ENCODE data around the gene RGS8.

The RGS8 gene

GRCh38 chr1:182668521-182669054 is 15.8 kb downstream of the RGS8 start:
- no peak for DNase-seq (ENCODE audit: low spot score)
- TF ChIP-seq, protein P1, sequence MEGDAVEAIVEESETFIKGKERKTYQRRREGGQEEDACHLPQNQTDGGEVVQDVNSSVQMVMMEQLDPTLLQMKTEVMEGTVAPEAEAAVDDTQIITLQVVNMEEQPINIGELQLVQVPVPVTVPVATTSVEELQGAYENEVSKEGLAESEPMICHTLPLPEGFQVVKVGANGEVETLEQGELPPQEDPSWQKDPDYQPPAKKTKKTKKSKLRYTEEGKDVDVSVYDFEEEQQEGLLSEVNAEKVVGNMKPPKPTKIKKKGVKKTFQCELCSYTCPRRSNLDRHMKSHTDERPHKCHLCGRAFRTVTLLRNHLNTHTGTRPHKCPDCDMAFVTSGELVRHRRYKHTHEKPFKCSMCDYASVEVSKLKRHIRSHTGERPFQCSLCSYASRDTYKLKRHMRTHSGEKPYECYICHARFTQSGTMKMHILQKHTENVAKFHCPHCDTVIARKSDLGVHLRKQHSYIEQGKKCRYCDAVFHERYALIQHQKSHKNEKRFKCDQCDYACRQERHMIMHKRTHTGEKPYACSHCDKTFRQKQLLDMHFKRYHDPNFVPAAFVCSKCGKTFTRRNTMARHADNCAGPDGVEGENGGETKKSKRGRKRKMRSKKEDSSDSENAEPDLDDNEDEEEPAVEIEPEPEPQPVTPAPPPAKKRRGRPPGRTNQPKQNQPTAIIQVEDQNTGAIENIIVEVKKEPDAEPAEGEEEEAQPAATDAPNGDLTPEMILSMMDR (IDR thresholded peaks at IDR 0.05; ENCODE audit: borderline replicate concordance, control extremely low read depth, extremely low read depth, insufficient read depth, missing control alignments): no peak
- in situ Hi-C loops (cut with MboI; ENCODE audit: low sequenced_read_pairs, unreplicated experiment): no loop called here

- in situ Hi-C loops (cut with MboI; ENCODE audit: low sequenced_read_pairs, unreplicated experiment): no loop called here
- TF ChIP-seq, protein P1 (IDR thresholded peaks at IDR 0.05; ENCODE audit: borderline replicate concordance, control extremely low read depth, extremely low read depth, insufficient read depth, missing control alignments): no peak
- DNase-seq (ENCODE audit: low spot score): no peak
Measured at GRCh38 chr1:182667848-182668505, 16.4 kb downstream of the RGS8 start.

DNA sequence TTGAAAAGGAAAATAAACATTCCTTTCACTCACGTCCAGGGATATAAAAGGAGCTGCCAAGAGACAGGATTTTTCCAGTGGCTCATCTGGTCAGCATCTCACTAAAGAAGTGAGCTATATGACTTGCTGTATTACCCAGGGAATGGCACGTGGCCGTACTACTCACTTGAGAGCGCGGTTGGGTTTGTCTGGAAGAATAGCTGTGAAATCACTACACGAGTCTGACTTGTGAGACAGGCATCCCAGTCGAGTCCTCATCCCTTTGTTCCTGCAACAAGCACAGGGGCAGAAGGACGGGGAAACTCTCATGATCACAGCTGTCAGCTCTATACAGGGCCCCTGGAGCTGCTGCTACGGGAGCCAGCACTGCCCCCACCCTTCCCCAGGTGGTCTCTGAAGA is 17.7 kb downstream of the RGS8 start:
- in situ Hi-C loops (cut with MboI; ENCODE audit: low sequenced_read_pairs, unreplicated experiment): no loop called here
- DNase-seq (ENCODE audit: low spot score): no peak
- TF ChIP-seq, protein P1 (IDR thresholded peaks at IDR 0.05; ENCODE audit: borderline replicate concordance, control extremely low read depth, extremely low read depth, insufficient read depth, missing control alignments): no peak

GRCh38 chr1:182664296-182664695 is 20.1 kb downstream of the RGS8 start:
- TF ChIP-seq, protein P1 (IDR thresholded peaks at IDR 0.05; ENCODE audit: borderline replicate concordance, control extremely low read depth, extremely low read depth, insufficient read depth, missing control alignments): no peak
- in situ Hi-C loops (cut with MboI; ENCODE audit: low sequenced_read_pairs, unreplicated experiment): no loop called here
- no peak for DNase-seq (ENCODE audit: low spot score)

DNA sequence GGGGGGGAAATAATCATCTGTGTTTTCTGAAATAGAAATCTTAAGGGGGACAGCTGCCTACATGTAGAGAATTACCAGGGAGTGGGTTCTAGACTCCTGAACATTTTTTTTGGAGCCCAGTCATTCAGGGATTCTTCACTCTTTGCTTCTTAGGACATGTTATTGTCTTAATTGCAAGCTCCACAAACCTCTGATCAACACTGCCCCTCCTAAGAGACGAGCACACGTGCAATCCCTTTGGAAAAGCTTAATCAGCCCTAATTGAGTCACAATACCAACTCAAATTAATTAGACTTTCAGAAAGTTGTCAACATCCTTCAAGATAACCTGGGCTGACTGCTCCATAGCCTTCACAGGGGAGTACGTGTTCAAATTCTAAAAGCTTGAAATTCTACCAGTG is 21.4 kb downstream of the RGS8 start:
- in situ Hi-C loops (cut with MboI; ENCODE audit: low sequenced_read_pairs, unreplicated experiment): no loop called here
- no peak for DNase-seq (ENCODE audit: low spot score)
- TF ChIP-seq, protein P1 (IDR thresholded peaks at IDR 0.05; ENCODE audit: borderline replicate concordance, control extremely low read depth, extremely low read depth, insufficient read depth, missing control alignments): no peak

DNA sequence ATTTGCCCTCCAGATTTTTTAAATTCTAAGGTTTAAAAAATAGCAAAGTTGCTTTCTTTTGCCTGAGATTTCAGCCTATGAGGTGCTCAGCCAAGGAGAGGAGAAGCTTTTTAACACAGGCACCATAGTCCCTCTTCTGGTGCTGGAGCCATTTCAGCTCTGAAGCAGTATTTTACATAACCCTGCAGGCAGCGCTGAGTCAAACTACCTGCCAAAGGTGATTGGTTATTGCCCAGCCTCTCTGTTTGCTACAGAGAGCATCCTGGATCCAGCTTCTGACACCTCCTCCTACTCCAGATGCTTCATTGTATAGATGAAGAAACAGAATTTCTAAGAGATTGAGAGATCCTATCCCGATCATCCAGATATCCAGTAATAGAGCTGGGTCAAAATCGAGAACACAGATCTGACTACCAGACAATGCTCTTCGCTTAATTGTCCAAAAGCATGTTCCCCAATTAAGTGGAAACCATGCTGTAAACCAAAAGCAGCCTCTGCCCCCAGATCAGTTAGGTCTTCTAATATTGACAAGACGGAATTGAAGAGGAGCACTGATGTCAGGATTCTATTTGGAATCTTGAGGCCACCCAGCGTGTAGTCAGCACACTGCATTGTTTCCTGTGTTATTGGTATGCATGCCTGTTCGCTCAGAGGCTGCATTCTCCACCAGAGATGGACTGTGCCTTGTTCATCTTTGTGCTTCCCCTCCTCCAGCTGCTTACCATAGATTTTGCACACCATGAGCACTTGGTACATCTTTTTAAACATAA is 22.1 kb downstream of the RGS8 start:
- in situ Hi-C loops (cut with MboI; ENCODE audit: low sequenced_read_pairs, unreplicated experiment): no loop called here
- TF ChIP-seq, protein P1 (IDR thresholded peaks at IDR 0.05; ENCODE audit: borderline replicate concordance, control extremely low read depth, extremely low read depth, insufficient read depth, missing control alignments): no peak
- DNase-seq (ENCODE audit: low spot score): no peak

Measured in GM13976 (cell line).